Endothelial cell of hepatic sinusoid (primary cell): ENCODE results near the gene SLC9C1.
"Not testable (repeated sequence)": the region's sequence is repeated elsewhere in the genome, so short reads cannot be mapped to it uniquely, and the experiment has no call there.

Experiments used
- in situ Hi-C: cut with HindIII; loops from 2 replicates; pipeline ENCODE4 v1.10.0; 2017; ENCODE audit warnings: low sequenced_read_pairs

The SLC9C1 gene

GRCh38 chr3:112228786-112229185 is 65.2 kb downstream of the SLC9C1 start:
- in situ Hi-C loops: no loop called here

GRCh38 chr3:112200317-112200666 is 93.7 kb downstream of the SLC9C1 start:
- in situ Hi-C loops: loop anchor here (5.0 kb wide), 1 partner anchor 52 kb away; no protein-coding TSS in a partner anchor

GRCh38 chr3:112199622-112200316 is 94.2 kb downstream of the SLC9C1 start:
- in situ Hi-C loops: loop anchor here (5.0 kb wide), 1 partner anchor 53 kb away; no protein-coding TSS in a partner anchor

- in situ Hi-C loops: no loop called here
Observed at GRCh38 chr3:112197131-112197530, 96.9 kb downstream of the SLC9C1 start.

GRCh38 chr3:112187300-112187699 is 106.7 kb downstream of the SLC9C1 start:
- in situ Hi-C loops: no loop called here

GRCh38 chr3:112185423-112186035 is 108.5 kb downstream of the SLC9C1 start:
- in situ Hi-C loops: not testable (repeated sequence)

- in situ Hi-C loops: no loop called here
Observed at GRCh38 chr3:112175646-112176045, 118.4 kb downstream of the SLC9C1 start.

GRCh38 chr3:112175037-112175436 is 119.0 kb downstream of the SLC9C1 start:
- in situ Hi-C loops: no loop called here

- in situ Hi-C loops: no loop called here
Observed at GRCh38 chr3:112171144-112171543, 122.9 kb downstream of the SLC9C1 start.

GRCh38 chr3:112170046-112170445 is 124.0 kb downstream of the SLC9C1 start:
- in situ Hi-C loops: no loop called here

- in situ Hi-C loops: no loop called here
Observed at GRCh38 chr3:112167758-112168157, 126.3 kb downstream of the SLC9C1 start.

- in situ Hi-C loops: no loop called here
Observed at GRCh38 chr3:112149136-112149535, 144.9 kb downstream of the SLC9C1 start.

GRCh38 chr3:112143689-112144088 is 150.3 kb downstream of the SLC9C1 start:
- in situ Hi-C loops: no loop called here

- in situ Hi-C loops: no loop called here
Observed at GRCh38 chr3:112143251-112143650, 150.8 kb downstream of the SLC9C1 start.

GRCh38 chr3:112141293-112141692 is 152.7 kb downstream of the SLC9C1 start:
- in situ Hi-C loops: no loop called here

GRCh38 chr3:112140584-112140983 is 153.4 kb downstream of the SLC9C1 start:
- in situ Hi-C loops: no loop called here

- in situ Hi-C loops: loop anchor here (10.0 kb wide), 1 partner anchor 146 kb away; no protein-coding TSS in a partner anchor
Observed at GRCh38 chr3:112138219-112138969, 155.6 kb downstream of the SLC9C1 start.

- in situ Hi-C loops: loop anchor here (10.0 kb wide), 1 partner anchor 147 kb away; no protein-coding TSS in a partner anchor
Observed at GRCh38 chr3:112137781-112138180, 156.2 kb downstream of the SLC9C1 start.

GRCh38 chr3:112136959-112137693 is 156.9 kb downstream of the SLC9C1 start:
- in situ Hi-C loops: loop anchor here (10.0 kb wide), 1 partner anchor 148 kb away; no protein-coding TSS in a partner anchor

GRCh38 chr3:112136046-112136445 is 158.0 kb downstream of the SLC9C1 start:
- in situ Hi-C loops: loop anchor here (10.0 kb wide), 1 partner anchor 149 kb away; no protein-coding TSS in a partner anchor
